Hematopoietic multipotent progenitor cell (in vitro differentiated cells): ENCODE results near the gene ITGAE. TPM values are rescaled to one million over a fixed set of nuclear protein-coding genes. Genes with fewer than 3 reads are reported as not detected.
"Not testable (repeated sequence)": the region's sequence is repeated elsewhere in the genome, so short reads cannot be mapped to it uniquely, and the experiment has no call there.

ENCODE experiments used
- DNase-seq, 3 donors: peaks; one replicate each; pipeline ENCODE4 v3.0.0-alpha.2; 2011 to 2015; ENCODE audit warnings: low read depth in 2 of 3, low spot score in 2 of 3
- total RNA-seq: library from RNA; depleted of rRNA; stranded (reverse); fragments of >200 nt; gene quantifications from one replicate; pipeline ENCODE4 v1.2.3, GENCODE V29; 2012

The ITGAE gene
- total RNA-seq, 1 donor = 10.5 TPM

- not testable (repeated sequence) for DNase-seq
Measured at GRCh38 chr17:3702041-3702539, 98.9 kb downstream of the ITGAE start.

- no peak for DNase-seq
Measured at GRCh38 chr17:3699951-3700350, 101.0 kb downstream of the ITGAE start.

GRCh38 chr17:3698139-3698538, 102.8 kb downstream of the ITGAE start:
- DNase-seq = no peak

GRCh38 chr17:3697103-3697476, 103.9 kb downstream of the ITGAE start:
- DNase-seq = no peak

GRCh38 chr17:3695723-3696411, 105.1 kb downstream of the ITGAE start, which contains the start of gene P2RX5:
P2RX5 (minus strand) TSS chr17:3696155; CDS start chr17:3696005, 150 bp downstream.
- DNase-seq = peak; percentile 10 to 35 (median 33)

GRCh38 chr17:3695129-3695722, 105.8 kb downstream of the ITGAE start:
- DNase-seq = no peak

DNA sequence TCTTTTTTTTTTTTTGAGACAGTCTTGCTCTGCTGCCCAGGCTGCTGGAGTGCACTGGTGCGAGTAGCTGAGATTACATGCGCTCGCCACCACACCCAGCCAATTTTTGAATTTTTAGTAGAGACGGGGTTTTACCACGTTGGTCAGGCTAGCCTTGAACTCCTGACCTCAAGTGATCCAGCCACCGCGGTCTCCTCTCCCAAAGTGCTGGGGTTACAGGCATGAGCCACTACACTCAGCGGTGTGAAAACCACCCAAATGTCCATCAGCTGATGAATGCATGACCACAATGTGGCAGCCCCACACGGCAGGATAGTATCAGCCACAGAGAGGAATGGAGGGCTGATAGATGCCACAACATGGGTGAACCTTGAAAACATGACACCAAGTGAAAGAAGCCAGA, 107.2 kb downstream of the ITGAE start:
- DNase-seq = no peak

DNA sequence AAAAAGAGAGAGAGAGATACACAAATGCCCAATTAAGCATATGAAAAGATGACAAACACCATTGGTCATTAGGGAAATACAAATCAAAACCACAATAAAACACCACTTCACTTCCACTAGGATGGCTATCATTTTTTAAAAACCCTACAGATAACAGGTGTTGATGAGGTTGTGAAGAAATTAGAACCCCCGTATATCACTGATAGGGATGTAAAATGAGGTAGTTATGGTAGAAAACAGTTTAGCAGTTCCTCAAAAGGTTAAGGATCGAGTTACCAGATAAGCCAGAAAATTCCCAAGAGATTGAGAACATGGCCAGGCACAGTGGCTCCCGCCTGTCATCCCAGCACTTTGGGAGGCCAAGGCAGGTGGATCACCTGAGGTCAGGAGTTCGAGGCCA, 107.8 kb downstream of the ITGAE start:
- DNase-seq = no peak

DNA sequence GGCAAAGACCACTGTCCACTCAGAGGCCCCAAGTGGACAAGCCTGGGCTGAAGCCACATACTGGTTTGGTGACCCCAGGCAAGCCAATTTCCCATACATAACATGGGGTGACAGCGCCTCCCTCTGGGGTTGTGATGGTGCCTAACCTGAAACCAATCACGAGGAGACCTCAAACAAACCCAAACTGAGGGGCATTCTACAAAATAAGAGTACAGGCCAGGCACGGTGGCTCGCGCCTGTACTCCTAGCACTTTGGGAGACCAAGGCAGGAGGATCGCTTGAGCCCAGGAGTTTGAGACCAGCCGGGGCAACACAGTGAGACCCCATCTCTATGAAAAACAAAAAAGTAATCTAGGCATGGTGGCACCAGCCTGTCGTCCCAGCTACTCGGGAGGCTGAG, 108.6 kb downstream of the ITGAE start:
- no peak for DNase-seq

GRCh38 chr17:3691617-3692067, 109.3 kb downstream of the ITGAE start:
- DNase-seq = no peak

DNA sequence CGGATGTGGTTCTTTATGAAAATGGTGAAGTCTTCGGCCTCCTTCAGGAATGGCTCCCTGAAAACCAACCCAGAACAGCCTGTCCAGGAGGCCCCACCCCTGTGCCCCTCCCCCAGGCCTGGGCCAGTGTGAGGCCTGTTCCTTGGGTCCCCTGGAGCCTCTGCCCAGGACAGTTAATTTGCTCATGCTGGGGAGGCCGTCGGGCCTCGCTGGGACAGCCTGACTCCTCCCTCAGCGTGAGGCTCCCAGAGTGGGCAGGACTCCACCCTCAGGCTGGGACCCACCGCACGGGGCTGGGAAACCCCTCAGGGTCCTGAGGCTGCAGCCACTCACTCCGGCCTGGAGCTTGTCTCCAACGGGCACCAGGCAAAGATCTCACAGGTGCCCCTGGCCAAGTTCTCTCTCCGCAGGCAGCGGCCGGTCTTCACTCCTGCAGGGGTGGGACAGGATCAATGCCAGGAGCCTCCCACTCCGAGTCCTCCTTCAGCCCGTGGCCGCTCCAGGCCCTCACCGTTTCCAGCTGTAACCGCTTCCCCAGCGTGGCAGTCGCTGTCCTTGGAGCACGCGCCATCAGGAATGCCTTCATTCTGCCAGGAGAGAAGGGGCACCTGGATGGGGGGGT, 110.8 kb downstream of the ITGAE start:
- no peak for DNase-seq

- DNase-seq = no peak
Measured at GRCh38 chr17:3689262-3690093, 111.5 kb downstream of the ITGAE start.

DNA sequence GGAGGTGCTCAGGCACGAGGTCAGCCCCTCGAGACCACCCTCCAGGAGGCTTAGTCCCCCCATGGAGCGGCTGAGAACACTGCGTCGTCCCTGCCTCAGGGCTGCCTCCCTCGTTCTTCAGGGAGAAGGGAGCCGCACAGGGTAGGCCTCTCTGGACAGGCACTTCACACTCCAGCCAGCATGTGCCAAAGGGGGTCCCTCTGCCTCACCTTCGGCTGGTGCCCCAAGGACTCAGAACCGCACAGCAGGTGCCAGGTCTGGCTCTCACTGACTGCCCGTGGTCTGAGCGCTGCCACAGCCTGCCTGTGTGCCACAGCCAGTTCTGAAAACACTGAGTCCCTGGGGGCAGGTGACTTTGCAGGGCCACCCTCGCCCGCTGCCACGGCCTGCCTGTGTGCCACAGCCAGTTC, 112.1 kb downstream of the ITGAE start:
- DNase-seq = no peak

DNA sequence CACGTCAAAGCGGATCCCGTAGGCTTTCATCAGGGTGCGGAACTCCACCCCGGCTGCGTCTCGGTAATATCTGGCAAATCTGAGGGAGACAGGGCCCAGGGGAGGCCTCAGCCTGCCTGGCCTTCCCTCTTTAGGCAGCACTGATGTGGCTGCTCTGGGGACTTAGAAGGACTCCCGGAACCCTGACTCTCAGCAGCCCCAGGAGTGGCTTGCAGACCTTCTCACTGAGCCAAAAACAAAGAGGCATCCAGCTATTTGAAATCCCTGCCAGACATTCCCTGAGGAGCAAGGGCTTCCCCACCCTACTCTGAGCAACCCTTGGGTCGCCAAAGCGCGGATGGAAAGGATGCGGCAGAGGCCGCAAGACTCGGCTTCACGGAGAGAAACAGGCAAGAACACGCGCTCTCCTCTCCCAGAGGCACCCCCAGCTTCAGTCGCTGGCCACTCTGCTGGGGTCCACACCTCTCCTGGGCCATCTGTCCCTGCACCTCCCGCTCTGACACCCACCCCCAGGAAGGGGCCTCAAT, 112.9 kb downstream of the ITGAE start:
- no peak for DNase-seq

GRCh38 chr17:3685174-3685573, 115.8 kb downstream of the ITGAE start:
- no peak for DNase-seq

DNA sequence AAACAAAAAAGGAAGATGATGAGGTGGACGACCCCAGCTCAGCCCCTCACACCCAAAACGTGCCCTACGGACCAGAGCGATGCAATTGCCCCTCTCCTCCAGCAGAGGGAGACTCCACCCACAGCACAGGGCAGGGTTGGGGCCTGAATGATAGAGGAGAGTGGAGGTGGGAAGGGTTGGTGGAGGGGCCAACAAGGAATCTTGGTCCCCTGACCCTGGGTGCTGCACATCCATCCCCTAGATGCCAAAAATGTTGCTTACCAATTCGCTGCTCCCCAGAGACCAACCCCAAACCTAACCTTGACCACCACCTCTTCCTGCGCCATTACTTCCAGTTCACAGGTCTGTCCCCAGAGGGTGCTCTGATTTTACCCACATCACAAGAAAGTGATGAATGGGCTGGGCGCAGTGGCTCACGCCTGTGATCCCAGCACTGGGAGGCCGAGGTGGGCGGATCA, 117.9 kb downstream of the ITGAE start:
- peak; percentile 47 to 75 (median 59) for DNase-seq

DNA sequence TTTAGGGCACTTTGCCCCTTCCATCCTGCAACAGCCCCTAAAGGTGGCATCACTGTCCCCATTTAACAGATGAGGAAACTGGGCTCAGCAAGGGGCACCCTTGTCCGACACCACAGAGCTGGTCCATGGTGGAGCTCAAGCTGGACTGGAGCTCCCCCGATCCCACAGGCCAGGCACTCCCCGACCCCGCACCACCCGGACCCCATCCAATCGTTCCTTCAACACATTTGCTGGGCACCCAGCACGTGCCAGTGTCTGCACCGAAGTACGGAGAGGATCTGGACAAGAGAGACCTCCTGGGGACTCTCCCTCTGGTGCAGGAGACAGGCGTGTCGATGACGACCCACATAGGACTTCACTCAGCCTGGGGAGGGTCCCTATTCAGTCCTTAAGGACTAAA, 119.0 kb downstream of the ITGAE start:
- DNase-seq = no peak

GRCh38 chr17:3681565-3681964, 119.4 kb downstream of the ITGAE start:
- DNase-seq = no peak

DNA sequence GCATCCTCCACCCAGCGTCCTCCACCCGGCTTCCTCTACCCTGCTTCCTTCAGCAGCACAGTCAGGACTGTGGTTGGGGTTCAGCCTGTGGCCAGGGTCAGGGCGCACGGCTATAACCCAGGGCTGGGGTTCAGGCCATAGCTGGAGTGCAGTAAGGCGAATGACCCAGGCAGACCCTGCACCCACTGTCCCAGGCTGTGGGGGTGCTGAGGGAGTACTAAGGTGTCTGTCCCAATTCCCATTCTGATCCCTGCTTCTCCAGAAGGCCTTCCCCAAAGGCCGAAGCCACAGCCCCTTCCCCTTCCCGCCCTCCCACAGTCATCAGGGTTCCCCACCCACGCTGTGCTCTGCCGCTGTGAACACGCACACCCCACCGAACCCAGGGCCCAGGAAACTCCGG, 119.9 kb downstream of the ITGAE start:
- no peak for DNase-seq

DNA sequence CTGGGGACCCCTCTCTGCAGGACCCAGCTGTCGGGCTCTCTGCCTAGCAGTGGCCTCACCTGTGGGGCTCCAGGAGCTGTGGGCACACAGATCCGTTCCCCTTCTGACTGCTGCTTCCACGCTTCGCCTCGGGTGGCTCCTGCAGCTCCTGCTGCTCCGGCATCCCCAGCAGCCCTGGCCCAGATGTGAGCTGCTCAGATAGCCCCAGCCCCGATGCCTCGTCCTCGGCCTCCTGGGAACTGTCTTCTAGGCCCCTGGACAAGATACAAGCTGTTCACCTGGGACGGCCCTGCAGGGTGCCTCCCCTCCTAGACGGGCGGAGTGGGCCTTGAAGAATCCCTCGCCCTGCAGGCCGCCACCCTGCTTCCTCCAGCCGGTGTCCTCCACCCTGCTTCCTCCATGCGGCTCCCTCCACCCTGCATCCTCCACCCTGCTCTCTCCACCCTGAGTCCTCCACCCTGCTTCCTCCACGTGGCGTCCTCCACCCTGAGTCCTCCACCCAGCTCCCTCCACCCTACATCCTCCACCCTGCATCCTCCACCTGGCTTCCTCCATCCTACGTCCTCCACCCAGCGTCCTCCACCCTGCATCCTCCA, 121.4 kb downstream of the ITGAE start:
- no peak for DNase-seq
